ENCODE results near the gene OR5K4.

Gene OR5K4

DNA sequence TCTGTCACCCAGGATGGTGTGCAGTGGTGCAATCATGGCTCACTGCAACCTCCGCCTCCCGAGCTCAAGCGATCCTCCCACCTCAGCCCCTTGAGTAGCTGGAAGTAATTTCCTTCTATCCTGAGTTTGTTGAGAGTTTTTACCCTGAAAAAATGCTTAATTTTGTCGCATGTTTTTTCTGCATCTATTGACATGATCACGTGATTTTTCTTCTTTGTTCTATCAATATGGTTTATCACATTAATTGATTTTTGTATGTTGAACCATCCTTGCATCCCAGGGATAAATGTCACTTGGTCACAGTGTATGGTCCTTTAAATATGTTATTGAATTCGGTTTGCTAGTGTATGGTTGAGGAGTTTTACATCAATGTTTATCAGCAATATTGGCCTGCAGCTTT lies 11.9 kb upstream of the OR5K4 start:
- in situ Hi-C loops (cut with MboI; ENCODE audit: low pct_unique_long_range_greater_than_20kb, low sequenced_read_pairs, unreplicated experiment): loop anchor here (25.0 kb wide), 2 partner anchors 471 to 554 kb away; no protein-coding TSS in a partner anchor
- DNase-seq (ENCODE audit: low spot score): no peak
- TF ChIP-seq, protein P1, sequence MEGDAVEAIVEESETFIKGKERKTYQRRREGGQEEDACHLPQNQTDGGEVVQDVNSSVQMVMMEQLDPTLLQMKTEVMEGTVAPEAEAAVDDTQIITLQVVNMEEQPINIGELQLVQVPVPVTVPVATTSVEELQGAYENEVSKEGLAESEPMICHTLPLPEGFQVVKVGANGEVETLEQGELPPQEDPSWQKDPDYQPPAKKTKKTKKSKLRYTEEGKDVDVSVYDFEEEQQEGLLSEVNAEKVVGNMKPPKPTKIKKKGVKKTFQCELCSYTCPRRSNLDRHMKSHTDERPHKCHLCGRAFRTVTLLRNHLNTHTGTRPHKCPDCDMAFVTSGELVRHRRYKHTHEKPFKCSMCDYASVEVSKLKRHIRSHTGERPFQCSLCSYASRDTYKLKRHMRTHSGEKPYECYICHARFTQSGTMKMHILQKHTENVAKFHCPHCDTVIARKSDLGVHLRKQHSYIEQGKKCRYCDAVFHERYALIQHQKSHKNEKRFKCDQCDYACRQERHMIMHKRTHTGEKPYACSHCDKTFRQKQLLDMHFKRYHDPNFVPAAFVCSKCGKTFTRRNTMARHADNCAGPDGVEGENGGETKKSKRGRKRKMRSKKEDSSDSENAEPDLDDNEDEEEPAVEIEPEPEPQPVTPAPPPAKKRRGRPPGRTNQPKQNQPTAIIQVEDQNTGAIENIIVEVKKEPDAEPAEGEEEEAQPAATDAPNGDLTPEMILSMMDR (IDR thresholded peaks at IDR 0.05; ENCODE audit: extremely low read depth, insufficient read depth, missing control alignments): no peak

GRCh38 chr3:98343647-98344507 lies 9.8 kb upstream of the OR5K4 start:
- in situ Hi-C loops (cut with MboI; ENCODE audit: low pct_unique_long_range_greater_than_20kb, low sequenced_read_pairs, unreplicated experiment): loop anchor here (25.0 kb wide), 2 partner anchors 468 to 557 kb away; no protein-coding TSS in a partner anchor
- TF ChIP-seq, protein P1 (IDR thresholded peaks at IDR 0.05; ENCODE audit: extremely low read depth, insufficient read depth, missing control alignments): peak; percentile 84
- peak; percentile 34 for DNase-seq (ENCODE audit: low spot score)

DNA sequence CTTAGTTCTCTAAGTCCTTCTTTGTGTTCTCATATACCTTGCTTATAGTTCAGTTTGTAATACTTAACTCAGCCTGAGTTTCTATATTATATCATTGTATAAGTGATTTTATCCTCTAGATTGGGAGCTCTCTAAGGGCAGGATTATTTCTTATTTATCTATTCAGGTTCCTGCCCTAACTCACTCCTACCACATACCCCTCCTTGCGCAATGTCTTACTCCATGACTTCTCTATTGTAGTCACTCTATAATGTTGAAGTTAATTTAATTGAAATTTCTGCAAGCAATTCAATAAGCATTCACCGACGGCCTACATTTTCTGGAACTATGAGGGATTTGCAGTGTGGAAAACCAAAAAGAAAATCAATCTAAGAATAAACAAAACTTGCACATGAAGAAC lies 3.6 kb upstream of the OR5K4 start:
- in situ Hi-C loops (cut with MboI; ENCODE audit: low pct_unique_long_range_greater_than_20kb, low sequenced_read_pairs, unreplicated experiment): no loop called here
- DNase-seq (ENCODE audit: low spot score): no peak
- TF ChIP-seq, protein P1 (IDR thresholded peaks at IDR 0.05; ENCODE audit: extremely low read depth, insufficient read depth, missing control alignments): no peak

GRCh38 chr3:98359250-98359649 lies 5.6 kb downstream of the OR5K4 start:
- in situ Hi-C loops (cut with MboI; ENCODE audit: low pct_unique_long_range_greater_than_20kb, low sequenced_read_pairs, unreplicated experiment): no loop called here
- TF ChIP-seq, protein P1 (IDR thresholded peaks at IDR 0.05; ENCODE audit: extremely low read depth, insufficient read depth, missing control alignments): no peak
- no peak for DNase-seq (ENCODE audit: low spot score)

DNA sequence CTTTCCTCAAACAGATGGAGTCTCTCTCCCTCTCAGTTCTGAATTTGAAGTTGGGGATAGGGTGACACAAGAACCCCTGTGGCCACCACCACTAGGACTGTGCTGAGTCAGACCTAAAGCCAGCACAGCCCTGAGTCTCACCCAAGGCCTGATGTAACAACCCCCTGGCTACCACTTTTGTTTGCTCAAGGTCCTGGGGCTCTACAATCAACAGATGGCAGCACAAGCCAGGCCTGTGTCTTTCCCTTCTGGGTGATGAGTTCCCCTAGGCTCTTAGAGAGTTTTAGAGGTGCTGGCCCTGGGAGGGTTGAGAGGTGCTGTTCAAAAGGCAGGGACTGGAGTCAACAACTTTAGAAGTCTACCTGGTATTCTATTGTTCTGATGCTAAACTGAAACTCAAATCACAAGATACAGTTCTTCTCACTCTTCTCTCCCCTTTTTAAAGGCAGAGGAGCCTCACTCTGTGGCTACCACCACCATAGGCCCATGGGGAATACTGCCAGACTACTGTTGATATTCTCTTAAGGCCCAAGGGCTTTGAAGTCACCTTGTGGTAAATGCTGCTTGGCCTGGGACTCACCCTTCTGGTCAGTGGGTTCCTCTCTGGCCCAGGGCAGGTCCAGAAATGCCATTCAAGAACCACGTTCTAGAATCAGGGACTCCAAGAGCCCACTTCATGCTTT lies 6.5 kb downstream of the OR5K4 start:
- no peak for DNase-seq (ENCODE audit: low spot score)
- in situ Hi-C loops (cut with MboI; ENCODE audit: low pct_unique_long_range_greater_than_20kb, low sequenced_read_pairs, unreplicated experiment): no loop called here
- TF ChIP-seq, protein P1 (IDR thresholded peaks at IDR 0.05; ENCODE audit: extremely low read depth, insufficient read depth, missing control alignments): no peak

DNA sequence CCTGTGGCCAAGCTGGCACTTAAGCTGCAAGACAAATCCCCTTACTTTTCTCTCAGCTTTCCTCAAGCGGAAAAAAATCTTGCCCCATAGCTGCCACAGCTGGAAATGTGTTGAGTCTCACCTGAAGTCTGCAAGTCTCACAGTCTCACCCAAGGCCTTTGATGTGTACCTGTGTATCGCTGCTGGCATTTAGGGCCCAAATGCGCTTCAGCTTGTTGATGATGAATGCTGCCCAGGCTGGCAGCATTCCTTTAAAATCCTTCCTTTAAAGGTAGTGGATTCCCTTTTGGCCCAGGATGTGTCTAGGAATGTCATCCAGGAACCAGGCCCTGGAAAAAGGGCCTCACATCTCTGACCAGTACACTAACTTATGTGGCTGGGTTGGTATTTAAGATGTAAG lies 7.0 kb downstream of the OR5K4 start:
- DNase-seq (ENCODE audit: low spot score): no peak
- in situ Hi-C loops (cut with MboI; ENCODE audit: low pct_unique_long_range_greater_than_20kb, low sequenced_read_pairs, unreplicated experiment): no loop called here
- TF ChIP-seq, protein P1 (IDR thresholded peaks at IDR 0.05; ENCODE audit: extremely low read depth, insufficient read depth, missing control alignments): no peak

Measured in GM13977 (cell line).